HL-60 (cell line): ENCODE measurements around the gene CAMK2B.

Experiments
- GABPA ChIP-seq: IDR thresholded peaks from 2 replicates; pipeline ENCODE4 v1.6.1; 2012; ENCODE audit warnings: low read depth
- SPI1 ChIP-seq: IDR thresholded peaks from 2 replicates; pipeline ENCODE4 v1.6.1; 2012; ENCODE audit warnings: low read depth, mild to moderate bottlenecking, borderline replicate concordance
- TF ChIP-seq, protein P1 (sequence below): IDR thresholded peaks from 2 replicates; pipeline ENCODE4 v1.6.1; 2012; ENCODE audit warnings: low read depth; ENCODE audit not compliant: insufficient replicate concordance
- TF ChIP-seq, protein P2 (sequence below): IDR thresholded peaks from one replicate; pipeline ENCODE4 v1.5.1; 2011; ENCODE audit warnings: low read length, control low read depth, inconsistent platforms; ENCODE audit not compliant: insufficient read depth

DNA sequence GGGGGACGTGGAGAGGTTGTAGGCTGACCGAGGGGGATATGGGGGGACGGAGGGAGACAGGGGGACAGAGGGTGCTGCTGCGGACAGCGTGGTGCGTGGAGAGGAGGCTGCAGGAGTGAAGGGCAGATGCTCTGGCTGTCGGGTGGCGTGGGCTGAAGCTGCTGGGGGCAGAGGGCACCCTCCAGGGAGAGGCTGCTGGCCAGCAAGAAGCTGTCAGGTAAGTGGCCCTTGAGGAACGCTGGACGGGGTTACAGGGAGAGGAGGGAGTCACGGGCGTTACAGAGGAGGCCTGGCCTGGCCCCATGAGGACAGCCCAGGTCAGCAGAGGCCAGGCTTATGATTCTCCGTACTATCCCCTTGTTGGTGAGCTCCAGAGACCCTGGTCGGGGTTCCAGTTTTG, 97.5 kb downstream of the CAMK2B start:
- TF ChIP-seq, protein P1, sequence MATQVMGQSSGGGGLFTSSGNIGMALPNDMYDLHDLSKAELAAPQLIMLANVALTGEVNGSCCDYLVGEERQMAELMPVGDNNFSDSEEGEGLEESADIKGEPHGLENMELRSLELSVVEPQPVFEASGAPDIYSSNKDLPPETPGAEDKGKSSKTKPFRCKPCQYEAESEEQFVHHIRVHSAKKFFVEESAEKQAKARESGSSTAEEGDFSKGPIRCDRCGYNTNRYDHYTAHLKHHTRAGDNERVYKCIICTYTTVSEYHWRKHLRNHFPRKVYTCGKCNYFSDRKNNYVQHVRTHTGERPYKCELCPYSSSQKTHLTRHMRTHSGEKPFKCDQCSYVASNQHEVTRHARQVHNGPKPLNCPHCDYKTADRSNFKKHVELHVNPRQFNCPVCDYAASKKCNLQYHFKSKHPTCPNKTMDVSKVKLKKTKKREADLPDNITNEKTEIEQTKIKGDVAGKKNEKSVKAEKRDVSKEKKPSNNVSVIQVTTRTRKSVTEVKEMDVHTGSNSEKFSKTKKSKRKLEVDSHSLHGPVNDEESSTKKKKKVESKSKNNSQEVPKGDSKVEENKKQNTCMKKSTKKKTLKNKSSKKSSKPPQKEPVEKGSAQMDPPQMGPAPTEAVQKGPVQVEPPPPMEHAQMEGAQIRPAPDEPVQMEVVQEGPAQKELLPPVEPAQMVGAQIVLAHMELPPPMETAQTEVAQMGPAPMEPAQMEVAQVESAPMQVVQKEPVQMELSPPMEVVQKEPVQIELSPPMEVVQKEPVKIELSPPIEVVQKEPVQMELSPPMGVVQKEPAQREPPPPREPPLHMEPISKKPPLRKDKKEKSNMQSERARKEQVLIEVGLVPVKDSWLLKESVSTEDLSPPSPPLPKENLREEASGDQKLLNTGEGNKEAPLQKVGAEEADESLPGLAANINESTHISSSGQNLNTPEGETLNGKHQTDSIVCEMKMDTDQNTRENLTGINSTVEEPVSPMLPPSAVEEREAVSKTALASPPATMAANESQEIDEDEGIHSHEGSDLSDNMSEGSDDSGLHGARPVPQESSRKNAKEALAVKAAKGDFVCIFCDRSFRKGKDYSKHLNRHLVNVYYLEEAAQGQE, result no peak
- TF ChIP-seq, protein P2, sequence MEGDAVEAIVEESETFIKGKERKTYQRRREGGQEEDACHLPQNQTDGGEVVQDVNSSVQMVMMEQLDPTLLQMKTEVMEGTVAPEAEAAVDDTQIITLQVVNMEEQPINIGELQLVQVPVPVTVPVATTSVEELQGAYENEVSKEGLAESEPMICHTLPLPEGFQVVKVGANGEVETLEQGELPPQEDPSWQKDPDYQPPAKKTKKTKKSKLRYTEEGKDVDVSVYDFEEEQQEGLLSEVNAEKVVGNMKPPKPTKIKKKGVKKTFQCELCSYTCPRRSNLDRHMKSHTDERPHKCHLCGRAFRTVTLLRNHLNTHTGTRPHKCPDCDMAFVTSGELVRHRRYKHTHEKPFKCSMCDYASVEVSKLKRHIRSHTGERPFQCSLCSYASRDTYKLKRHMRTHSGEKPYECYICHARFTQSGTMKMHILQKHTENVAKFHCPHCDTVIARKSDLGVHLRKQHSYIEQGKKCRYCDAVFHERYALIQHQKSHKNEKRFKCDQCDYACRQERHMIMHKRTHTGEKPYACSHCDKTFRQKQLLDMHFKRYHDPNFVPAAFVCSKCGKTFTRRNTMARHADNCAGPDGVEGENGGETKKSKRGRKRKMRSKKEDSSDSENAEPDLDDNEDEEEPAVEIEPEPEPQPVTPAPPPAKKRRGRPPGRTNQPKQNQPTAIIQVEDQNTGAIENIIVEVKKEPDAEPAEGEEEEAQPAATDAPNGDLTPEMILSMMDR, result no peak
- TF ChIP-seq GABPA (no peak), SPI1 (no peak)
